Hepatocyte (in vitro differentiated cells): ENCODE results near the gene DVL2.

Experiments
- EZH2 ChIP-seq: fragments of 200-600 bp; sonication (generic); IDR thresholded peaks from 2 replicates; pipeline ENCODE4 v1.6.1; 2016; ENCODE audit warnings: antibody characterized with exemption, mild to moderate bottlenecking, borderline replicate concordance
- EZH2phosphoT487 ChIP-seq: fragments of 200-600 bp; sonication (generic); IDR thresholded peaks from one replicate; pipeline ENCODE4 v1.6.1; 2018; ENCODE audit warnings: antibody characterized with exemption, mild to moderate bottlenecking, low read depth, moderate library complexity; ENCODE audit not compliant: unreplicated experiment, severe bottlenecking
- TF ChIP-seq, protein P1 (sequence below): fragments of 200-600 bp; sonication (generic); IDR thresholded peaks from 2 replicates; pipeline ENCODE4 v1.5.1; 2016; ENCODE audit warnings: antibody characterized with exemption, mild to moderate bottlenecking; ENCODE audit not compliant: poor library complexity

DNA sequence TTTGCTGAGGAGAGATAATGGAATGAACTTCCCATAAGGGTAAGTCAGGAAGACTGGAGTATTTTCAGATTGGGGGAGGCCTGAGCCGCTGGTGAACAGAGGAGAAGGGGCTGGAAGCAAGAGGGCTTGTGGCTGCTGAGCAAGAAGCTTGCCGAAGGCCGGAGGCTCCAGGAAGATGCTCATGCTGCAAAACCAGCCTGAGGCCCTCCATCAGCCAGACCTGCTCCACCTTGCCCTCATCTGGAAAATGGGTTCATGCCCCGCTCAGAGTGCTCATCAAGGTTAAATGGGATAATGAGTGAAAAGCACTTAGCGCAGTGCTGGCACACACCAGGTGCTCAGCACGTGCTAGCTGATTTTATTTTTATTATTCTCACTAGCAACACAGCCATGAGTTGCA is 49.7 kb downstream of the DVL2 start:
- TF ChIP-seq, protein P1, sequence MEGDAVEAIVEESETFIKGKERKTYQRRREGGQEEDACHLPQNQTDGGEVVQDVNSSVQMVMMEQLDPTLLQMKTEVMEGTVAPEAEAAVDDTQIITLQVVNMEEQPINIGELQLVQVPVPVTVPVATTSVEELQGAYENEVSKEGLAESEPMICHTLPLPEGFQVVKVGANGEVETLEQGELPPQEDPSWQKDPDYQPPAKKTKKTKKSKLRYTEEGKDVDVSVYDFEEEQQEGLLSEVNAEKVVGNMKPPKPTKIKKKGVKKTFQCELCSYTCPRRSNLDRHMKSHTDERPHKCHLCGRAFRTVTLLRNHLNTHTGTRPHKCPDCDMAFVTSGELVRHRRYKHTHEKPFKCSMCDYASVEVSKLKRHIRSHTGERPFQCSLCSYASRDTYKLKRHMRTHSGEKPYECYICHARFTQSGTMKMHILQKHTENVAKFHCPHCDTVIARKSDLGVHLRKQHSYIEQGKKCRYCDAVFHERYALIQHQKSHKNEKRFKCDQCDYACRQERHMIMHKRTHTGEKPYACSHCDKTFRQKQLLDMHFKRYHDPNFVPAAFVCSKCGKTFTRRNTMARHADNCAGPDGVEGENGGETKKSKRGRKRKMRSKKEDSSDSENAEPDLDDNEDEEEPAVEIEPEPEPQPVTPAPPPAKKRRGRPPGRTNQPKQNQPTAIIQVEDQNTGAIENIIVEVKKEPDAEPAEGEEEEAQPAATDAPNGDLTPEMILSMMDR, result no peak
- TF ChIP-seq EZH2 (no peak), EZH2phosphoT487 (no peak)
